Erythroblast (primary cell): Measurements from ENCODE around the gene PLEKHH2.
"Not testable (repeated sequence)": the region's sequence is repeated elsewhere in the genome, so short reads cannot be mapped to it uniquely, and the experiment has no call there.

Source experiments
- DNase-seq, 2 experiments: peaks; one replicate each; lab custom pipeline; 2025; lab: John Stamatoyannopoulos, UW
- GATA1 ChIP-seq: IDR thresholded peaks from 2 replicates; pipeline ENCODE4 v1.6.1; 2011; ENCODE audit warnings: low read depth, mild to moderate bottlenecking, control low read depth, low read length, moderate library complexity
- POLR2A ChIP-seq: IDR thresholded peaks from 2 replicates; pipeline ENCODE4 v1.6.1; 2011; ENCODE audit warnings: mild to moderate bottlenecking, low read length

PLEKHH2 gene

GRCh38 chr2:43612944-43613343, 24.1 kb upstream of the PLEKHH2 start:
- TF ChIP-seq POLR2A = no peak
- no peak for TF ChIP-seq GATA1
- no peak for DNase-seq

DNA sequence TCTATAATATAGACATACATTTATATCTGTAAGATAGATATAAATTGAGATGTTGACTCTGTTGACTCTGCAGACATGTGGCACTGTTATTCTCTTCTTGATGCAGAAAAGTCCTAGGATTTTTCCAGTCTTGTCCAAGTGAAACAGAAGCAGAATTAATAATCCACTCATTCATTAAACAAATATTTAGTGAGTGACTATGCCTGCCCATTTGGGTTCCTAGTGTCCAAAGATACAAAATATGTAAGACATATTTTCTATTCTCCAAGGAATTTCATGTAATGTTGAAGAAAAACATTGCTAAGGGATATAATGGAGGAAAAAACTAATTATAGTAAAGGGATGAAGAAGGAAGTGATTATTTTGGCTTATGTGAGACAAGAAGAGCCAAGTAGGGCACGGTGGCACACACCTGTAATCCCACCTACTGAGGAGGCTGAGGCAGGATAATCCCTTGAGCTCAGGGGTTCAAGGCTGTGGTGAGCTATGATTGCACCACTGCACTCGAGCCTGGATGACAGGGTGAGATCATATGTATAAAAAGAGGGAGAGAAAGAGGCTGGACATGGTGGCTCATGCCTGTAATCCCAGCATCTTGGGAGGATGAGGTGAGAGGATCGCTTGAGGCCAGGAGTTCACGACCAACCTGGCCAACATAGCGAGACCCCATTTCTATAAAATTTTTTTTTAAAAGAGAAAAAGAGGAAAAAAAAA, 19.9 kb upstream of the PLEKHH2 start:
- DNase-seq = no peak
- no peak for TF ChIP-seq POLR2A
- no peak for TF ChIP-seq GATA1

DNA sequence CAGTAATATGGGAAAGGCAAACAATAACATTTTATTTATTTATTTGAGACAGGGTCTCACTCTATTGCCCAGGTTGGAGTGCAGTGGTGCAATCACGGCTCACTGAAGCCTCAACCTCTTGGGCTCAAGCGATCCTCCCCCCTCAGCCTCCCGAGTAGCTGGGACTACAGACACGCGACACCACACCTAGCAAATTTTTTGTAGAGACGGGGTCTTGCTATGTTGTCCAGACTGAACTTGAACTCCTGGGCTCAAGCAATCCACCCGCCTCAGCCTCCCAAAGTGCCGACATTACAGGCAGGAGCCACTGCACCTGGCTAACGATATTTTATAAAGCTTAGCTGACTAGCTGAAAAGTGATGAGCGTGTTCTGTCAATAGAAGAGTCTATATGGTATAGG, 17.5 kb upstream of the PLEKHH2 start:
- no peak for DNase-seq
- no peak for TF ChIP-seq GATA1
- TF ChIP-seq POLR2A = no peak

- TF ChIP-seq POLR2A = no peak
- TF ChIP-seq GATA1 = no peak
- no peak for DNase-seq
Observed at GRCh38 chr2:43622931-43623451, 14.1 kb upstream of the PLEKHH2 start.

DNA sequence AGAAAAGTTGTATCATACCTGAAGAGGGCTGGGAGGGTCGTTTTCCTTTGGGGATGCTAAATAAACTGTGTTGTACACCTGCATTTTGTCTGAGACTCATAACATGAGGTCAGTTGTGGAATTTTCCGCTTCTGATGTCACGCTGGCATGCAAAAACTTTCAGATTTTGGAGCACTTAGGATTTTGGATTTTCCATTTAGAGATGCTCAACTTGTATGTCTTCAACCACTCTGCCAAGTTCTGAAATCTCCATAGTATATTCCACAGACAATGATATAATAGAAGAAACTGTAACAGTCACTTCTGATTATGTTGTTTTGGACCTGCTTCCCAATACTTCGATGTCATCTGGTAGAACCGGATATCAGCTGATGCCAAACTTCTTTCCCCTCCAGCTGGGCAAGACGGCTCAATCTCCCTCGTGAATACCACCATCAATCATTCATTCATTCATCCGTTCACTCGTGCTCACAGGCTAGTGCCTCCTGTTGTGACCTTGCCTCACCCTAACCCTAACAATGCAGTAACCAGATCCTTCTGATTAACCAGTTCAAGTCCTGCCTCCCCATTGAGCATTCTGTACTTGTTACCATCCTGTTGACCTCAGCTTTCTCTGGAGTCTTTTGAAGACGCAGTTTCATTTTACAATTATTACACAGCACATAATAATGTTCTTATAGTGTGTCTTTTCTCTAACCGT, 5.3 kb upstream of the PLEKHH2 start:
- TF ChIP-seq POLR2A = no peak
- no peak for DNase-seq

- no peak for DNase-seq
- no peak for TF ChIP-seq GATA1
- TF ChIP-seq POLR2A = no peak
Observed at GRCh38 chr2:43634604-43635306, 2.3 kb upstream of the PLEKHH2 start.

DNA sequence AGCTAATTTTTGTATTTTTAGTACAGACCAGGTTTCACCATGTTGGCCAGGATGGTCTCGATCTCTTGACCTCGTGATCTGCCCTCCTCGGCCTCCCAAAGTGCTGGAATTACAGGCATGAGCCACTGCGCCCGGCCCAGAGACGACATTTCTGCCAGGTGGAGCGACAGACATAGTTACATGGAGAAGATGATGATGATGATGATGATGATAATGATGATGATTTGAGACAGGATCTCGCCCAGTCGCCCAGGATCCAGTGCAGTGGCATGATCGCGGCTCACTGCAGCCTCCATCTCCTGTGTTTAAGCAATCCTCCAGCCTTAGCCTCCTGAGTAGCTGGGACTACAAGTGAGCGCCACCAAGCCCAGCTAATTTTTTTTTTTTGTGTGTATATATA, 907 bp upstream of the PLEKHH2 start:
- DNase-seq = not testable (repeated sequence)

DNA sequence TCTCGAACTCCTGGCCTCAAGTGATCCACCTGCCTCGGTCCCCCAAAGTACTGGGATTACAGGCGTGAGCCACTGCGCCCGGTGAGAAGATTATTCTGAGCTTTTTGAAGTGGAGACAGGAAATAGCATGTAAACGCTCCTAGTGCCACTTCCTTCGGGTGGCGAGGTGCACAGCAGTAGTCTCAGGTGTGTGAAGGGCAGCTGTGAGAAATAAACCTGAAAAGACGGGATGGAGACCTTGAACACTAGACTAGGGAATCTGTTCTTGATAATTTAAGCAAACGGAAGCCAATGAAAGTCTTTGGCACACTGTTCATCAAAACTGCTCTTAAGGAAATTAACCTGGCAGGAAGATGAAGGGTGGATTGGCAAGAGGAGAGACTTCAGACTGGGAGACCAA, 439 bp upstream of the PLEKHH2 start:
- TF ChIP-seq POLR2A = no peak
- TF ChIP-seq GATA1 = no peak
- no peak for DNase-seq

DNA sequence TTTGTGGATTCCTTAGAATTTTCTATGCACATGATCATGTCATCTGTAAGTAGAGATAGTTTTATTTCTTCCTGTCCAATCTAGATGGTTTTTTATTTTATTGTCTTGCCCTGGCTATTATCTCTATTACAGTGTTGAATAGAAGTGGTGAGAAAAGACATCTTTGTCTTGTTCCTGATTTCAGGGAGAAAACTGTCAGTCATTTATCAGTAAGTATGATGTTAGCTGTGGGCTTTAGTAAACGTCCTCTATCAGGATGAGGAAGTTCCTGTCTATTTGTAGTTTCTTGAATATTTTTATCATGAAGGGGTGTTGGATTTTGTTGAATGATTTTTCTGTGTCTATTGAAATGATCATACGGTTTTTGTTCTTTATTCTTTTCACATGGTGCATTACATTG, 5.3 kb downstream of the PLEKHH2 start:
- no peak for DNase-seq

GRCh38 chr2:43643680-43644079, 6.6 kb downstream of the PLEKHH2 start:
- TF ChIP-seq GATA1 (no peak), POLR2A (no peak)
- DNase-seq = no peak

More for the DNA sequence above, 5.3 kb downstream of the PLEKHH2 start:
- TF ChIP-seq GATA1 (no peak), POLR2A (no peak)

GRCh38 chr2:43648994-43649701, 12.1 kb downstream of the PLEKHH2 start:
- TF ChIP-seq POLR2A = no peak
- TF ChIP-seq GATA1 = no peak
- DNase-seq = no peak

- TF ChIP-seq POLR2A = no peak
- TF ChIP-seq GATA1 = no peak
- no peak for DNase-seq
Observed at GRCh38 chr2:43653506-43653905, 16.4 kb downstream of the PLEKHH2 start.

DNA sequence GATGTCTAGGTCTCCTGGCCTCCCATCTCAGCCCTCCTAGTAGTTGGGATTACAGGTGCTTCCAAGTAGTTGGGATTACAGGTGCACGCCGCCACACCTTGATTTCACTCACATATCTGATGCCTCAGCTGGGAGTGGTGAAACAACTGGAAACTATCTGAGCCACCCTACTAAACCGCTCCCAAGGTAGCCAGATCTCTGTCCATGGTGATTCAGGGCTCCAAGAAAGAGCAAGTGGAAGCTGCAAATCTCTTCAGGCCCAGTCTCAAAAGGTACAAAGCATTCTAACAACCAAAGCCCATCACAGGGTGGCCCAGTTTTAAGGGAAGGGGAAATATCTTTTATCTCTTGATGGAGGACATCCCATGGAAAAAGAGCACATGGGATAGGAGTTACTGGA, 20.2 kb downstream of the PLEKHH2 start:
- TF ChIP-seq GATA1 = no peak
- no peak for TF ChIP-seq POLR2A
- no peak for DNase-seq
